Immature natural killer cell (primary cell): Measurements from ENCODE around the gene TMEM255A. TPM values are rescaled to one million over a fixed set of nuclear protein-coding genes. Genes with fewer than 3 reads are reported as not detected.

Experiments used
- DNase-seq, 3 donors: peaks; one replicate each; pipeline ENCODE4 v3.0.0; 2022; ENCODE audit warnings: mixed read lengths in 1 of 3
- H3K27ac Mint-ChIP-seq, 6 donors: one replicate each; pipeline ENCODE4 v1.8.0; 2020; ENCODE audit warnings: mixed read lengths in 6 of 6, mild to moderate bottlenecking in 5 of 6, inconsistent platforms in 4 of 6, moderate library complexity in 3 of 6
- H3K27me3 Mint-ChIP-seq, 3 donors: one replicate each; pipeline ENCODE4 v1.8.0; 2020 to 2021; ENCODE audit warnings: low read depth in 3 of 3, mild to moderate bottlenecking in 3 of 3, mixed read lengths in 3 of 3, moderate library complexity in 3 of 3, inconsistent platforms in 1 of 3
- H3K36me3 Mint-ChIP-seq, 3 donors: one replicate each; pipeline ENCODE4 v1.8.0; 2020; ENCODE audit warnings: mixed read lengths in 3 of 3, inconsistent platforms in 2 of 3, mild to moderate bottlenecking in 2 of 3
- H3K4me1 Mint-ChIP-seq, 2 donors: one replicate each; pipeline ENCODE4 v1.8.0; 2020; ENCODE audit warnings: inconsistent platforms in 2 of 2, mild to moderate bottlenecking in 2 of 2, mixed read lengths in 2 of 2, moderate library complexity in 1 of 2
- H3K4me3 Mint-ChIP-seq, 5 donors: one replicate each; pipeline ENCODE4 v1.8.0; 2020; ENCODE audit warnings: mild to moderate bottlenecking in 5 of 5, mixed read lengths in 5 of 5, inconsistent platforms in 3 of 5, moderate library complexity in 3 of 5
- H3K9me3 Mint-ChIP-seq, 6 donors: one replicate each; pipeline ENCODE4 v1.8.0; 2020; ENCODE audit warnings: mild to moderate bottlenecking in 6 of 6, mixed read lengths in 6 of 6, inconsistent platforms in 4 of 6, moderate library complexity in 3 of 6
- polyA plus RNA-seq, 3 donors: library from polyadenylated mRNA; unstranded; fragments of 300-500 nt; fragmentation: Illumina TruSeq; gene quantifications; one replicate each; pipeline ENCODE4 v1.2.3, GENCODE V29; 2021

Gene TMEM255A
- polyA plus RNA-seq, 3 donors from 2014 or later = 0.96 to 4.0 TPM; not detected in 1

DNA sequence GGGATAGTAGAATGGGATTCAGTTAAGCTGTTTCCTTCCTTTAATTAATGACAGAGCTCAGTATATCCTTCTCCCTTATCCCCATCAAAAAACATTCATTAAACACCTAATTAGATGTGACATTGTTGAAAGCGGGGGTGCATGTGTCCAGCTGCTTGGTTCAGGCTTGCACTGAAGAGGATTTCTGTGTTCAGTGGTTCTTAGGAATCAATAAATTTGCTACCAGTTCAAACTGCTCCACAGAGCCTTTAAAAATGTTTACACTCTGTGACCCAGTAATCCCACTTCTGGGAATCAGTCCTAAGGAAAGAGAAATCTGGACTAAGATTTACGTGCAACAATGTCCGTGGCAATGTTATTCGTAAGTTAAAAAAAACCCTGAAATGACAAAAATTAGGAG lies 7.2 kb upstream of the TMEM255A start:
- Mint-ChIP-seq H3K36me3 (no peaks in the 10 kb centered on the region), H3K27ac (no peak overlapping the region), H3K4me3 (no peak overlapping the region), H3K9me3 (no peaks in the 10 kb centered on the region), H3K27me3 (peaks cover 2 to 6% (median 3%) of the 10 kb centered on the region in 3 donors), H3K4me1 (no peaks in the 10 kb centered on the region)
- no peak for DNase-seq

DNA sequence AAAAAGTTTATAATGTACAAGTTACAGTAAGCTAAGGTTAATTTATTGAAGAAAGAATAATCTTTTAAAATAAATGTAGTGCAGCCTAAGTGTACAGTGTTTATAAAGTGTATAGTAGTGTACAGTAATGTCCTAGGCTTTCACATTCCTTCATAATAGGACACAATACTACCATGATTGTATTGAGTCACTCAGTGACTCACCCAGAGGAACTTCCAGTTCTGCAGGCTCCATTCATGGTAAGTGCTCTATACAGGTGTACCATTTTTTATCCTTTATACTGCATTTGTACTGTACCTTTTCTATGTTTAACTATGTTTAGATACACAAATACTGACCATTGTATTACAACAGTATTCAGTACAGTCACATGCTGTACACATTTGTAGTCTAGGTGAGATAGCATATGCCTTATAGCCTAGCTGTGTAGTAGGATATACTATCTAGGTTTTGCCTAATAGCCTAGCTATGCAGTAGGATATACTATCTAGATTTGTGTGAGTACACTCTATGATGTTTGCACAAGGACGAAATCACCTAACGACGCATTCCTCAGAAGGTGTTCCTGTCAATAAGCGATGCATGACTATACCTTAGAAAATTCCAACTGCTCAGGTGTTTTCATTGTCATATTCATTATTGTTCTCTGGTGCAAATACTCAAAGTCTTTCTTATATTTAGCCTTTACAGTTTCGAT lies 5.5 kb upstream of the TMEM255A start:
- no peaks in the 10 kb centered on the region for H3K36me3 Mint-ChIP-seq
- DNase-seq = no peak
- peaks cover 0 to 14% (median 5%) of the 10 kb centered on the region in 3 donors for H3K27me3 Mint-ChIP-seq
- H3K9me3 Mint-ChIP-seq = no peaks in the 10 kb centered on the region
- H3K4me1 Mint-ChIP-seq = no peaks in the 10 kb centered on the region
- H3K4me3 Mint-ChIP-seq = no peak overlapping the region
- H3K27ac Mint-ChIP-seq = no peak overlapping the region

DNA sequence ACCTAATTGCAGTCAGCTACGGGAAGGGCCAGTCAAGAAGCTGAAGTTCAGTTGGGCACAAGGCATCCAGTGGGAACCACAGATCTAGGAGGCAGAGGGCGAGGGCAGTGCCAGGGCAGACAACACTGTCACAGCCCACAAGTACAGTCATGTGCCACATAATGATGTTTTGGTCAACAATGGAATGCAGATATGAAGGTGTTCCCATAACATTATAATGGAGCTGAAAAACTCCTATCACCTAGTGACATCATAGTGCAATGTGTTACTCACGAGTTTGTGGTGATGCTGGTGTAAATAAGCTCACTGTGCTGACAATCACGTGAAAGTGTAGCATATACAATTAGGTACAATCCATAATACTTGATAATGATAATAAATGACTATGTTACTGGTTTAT lies 4.5 kb upstream of the TMEM255A start:
- no peaks in the 10 kb centered on the region for H3K36me3 Mint-ChIP-seq
- H3K9me3 Mint-ChIP-seq = no peaks in the 10 kb centered on the region
- DNase-seq = no peak
- peaks cover 1 to 2% of the 10 kb centered on the region in 2 donors for H3K4me1 Mint-ChIP-seq
- H3K27me3 Mint-ChIP-seq = peaks cover 0 to 13% (median 6%) of the 10 kb centered on the region in 3 donors
- H3K27ac Mint-ChIP-seq = no peak overlapping the region
- no peak overlapping the region for H3K4me3 Mint-ChIP-seq

DNA sequence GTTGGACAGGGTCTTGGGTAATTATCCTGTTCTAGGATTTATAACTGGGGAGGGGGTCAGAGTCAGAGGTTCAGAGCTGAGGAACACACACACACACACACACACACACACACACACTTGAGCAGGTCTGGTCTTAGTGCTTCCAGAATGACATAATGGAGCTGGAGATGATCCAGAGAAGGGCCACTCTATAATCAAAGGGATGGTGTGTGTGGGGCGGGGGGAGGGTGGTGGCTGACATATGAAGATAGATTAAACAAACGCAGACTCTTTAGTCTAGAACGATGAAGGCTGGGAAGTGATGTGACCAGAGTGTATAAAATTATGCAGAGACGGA lies 434 bp upstream of the TMEM255A start:
- no peak overlapping the region for H3K27ac Mint-ChIP-seq
- peaks cover 0 to 5% (median 0%) of the 10 kb centered on the region in 6 donors for H3K9me3 Mint-ChIP-seq
- peak overlapping the region in 2 of 5 donors; percentile 26 to 94 for H3K4me3 Mint-ChIP-seq
- H3K27me3 Mint-ChIP-seq = peaks cover 8 to 29% (median 26%) of the 10 kb centered on the region in 3 donors
- DNase-seq = no peak
- peaks cover 34 to 38% of the 10 kb centered on the region in 2 donors for H3K4me1 Mint-ChIP-seq
- H3K36me3 Mint-ChIP-seq = no peaks in the 10 kb centered on the region

DNA sequence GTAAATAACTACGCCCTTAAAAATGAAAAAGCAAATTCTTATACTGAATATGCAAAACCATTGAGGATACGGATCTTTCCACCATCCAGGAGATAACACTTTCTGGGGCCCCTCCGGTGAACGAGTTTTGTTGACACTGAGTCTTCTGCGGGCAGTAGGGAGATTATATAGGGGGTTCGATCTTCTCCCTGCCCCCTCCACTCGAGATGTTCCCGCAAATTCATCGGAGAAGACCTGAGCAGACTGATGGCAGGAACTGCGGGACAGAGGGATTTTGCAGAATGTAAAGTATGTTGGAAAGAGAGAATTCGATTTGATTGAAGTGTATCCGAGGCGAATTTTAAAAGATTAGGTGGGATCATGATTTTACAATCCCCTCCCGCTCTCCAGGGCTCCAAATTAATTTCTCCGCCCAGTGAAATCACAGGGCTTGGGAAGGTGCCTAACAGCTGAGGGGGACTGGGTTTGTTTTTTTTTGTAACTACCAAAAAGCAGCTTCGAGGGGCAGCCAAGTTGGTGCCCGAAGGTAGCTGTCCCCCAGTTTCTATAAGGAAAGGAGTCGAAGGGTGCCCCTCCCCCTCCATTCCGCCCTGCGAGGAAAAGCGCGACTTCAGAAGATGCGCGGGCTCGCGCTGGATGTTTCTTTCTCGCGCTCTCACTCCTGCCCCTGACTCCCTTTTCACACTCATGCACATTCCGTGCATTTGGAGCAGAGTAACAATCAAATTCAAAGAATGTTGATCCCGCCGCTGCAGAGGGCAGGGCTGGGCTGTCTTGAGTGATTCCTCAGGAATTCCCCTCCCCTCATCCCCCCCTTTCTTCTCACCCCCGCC lies 1.2 kb downstream of the TMEM255A start:
- Mint-ChIP-seq H3K4me1 (peaks cover 46 to 51% of the 10 kb centered on the region in 2 donors), H3K9me3 (peaks cover 0 to 5% (median 0%) of the 10 kb centered on the region in 6 donors), H3K27me3 (peaks cover 10 to 29% (median 26%) of the 10 kb centered on the region in 3 donors), H3K4me3 (peak overlapping the region; percentile 83 to 94 (median 92)), H3K27ac (peak overlapping the region; percentile 63 to 96 (median 93)), H3K36me3 (no peaks in the 10 kb centered on the region)
- DNase-seq = peak in 1 of 3 donors; percentile 21

DNA sequence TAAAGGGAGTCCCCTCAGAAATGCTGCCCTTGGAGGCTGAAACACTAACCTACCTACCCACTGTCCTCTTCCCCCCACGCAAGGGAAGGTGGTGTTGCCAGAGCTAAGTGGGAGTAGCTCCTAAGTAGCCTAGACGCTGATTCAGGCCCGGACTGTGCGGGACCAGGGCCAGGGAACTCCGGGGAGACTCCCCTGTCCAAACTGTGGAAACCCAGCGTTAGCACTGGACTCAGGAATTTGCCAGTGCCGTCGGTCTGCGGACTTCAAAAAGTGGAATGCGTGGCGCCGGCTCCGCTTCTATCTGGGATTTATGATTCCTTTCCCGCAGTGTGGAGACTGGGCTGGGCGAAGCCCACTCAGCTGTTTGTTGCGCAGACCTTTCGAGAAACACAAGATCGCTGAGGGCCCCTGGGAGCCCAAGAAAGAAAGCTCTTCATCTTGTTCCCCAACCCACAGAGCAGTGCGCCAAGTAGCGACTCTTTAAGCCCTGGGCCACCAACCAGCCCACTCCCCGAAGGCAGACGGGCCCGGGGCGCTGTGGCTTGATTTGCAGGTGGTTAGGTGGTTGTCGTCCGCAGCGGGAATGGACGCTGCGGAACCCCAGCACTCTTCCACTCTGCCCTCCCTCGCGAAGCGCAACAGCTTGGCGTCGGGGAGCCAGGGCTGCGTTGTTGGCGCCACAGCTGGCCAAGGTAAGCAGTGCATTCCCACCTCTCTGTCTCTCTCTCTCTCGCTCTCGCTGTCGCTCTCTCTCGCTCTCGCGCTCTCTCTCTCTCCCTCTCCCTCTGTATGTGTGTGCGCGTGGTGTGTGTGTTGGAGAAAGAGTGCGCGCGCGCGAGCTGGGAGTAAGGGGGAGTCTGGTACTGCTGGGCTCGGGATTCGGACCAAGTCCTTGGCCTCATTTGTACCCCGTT lies 2.0 kb downstream of the TMEM255A start:
- peaks cover 10 to 29% (median 25%) of the 10 kb centered on the region in 3 donors for H3K27me3 Mint-ChIP-seq
- peak overlapping the region; percentile 83 to 94 (median 92) for H3K4me3 Mint-ChIP-seq
- peaks cover 0 to 5% (median 0%) of the 10 kb centered on the region in 6 donors for H3K9me3 Mint-ChIP-seq
- peaks cover 51 to 59% of the 10 kb centered on the region in 2 donors for H3K4me1 Mint-ChIP-seq
- H3K27ac Mint-ChIP-seq = peak overlapping the region; percentile 63 to 96 (median 93)
- no peaks in the 10 kb centered on the region for H3K36me3 Mint-ChIP-seq
- peak; percentile 73 to 84 (median 81) for DNase-seq

DNA sequence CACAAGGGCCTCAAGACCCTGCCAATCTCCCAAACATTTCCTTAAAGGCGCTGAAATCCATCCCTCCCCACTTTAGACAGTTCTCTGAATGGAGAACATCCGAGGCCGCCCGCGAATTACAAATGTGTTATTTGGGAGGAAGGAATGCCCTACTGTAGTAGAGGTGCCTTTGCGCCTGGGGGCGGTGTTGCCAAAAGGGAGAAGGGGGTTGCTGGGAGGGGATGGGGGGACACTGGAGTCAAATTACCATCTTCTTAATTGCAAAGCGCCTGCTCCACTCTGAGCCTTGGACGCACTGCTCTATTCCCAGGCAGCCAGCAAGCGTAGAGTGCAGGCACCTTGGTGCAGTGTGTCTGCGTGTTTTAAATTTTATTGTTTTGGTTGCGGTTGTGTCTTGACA lies 2.7 kb downstream of the TMEM255A start:
- Mint-ChIP-seq H3K4me1 (peaks cover 57 to 66% of the 10 kb centered on the region in 2 donors), H3K27ac (no peak overlapping the region), H3K4me3 (peak overlapping the region in 4 of 5 donors; percentile 83 to 94 (median 90)), H3K9me3 (peaks cover 0 to 5% (median 0%) of the 10 kb centered on the region in 6 donors), H3K36me3 (no peaks in the 10 kb centered on the region), H3K27me3 (peaks cover 10 to 33% (median 25%) of the 10 kb centered on the region in 3 donors)
- no peak for DNase-seq

DNA sequence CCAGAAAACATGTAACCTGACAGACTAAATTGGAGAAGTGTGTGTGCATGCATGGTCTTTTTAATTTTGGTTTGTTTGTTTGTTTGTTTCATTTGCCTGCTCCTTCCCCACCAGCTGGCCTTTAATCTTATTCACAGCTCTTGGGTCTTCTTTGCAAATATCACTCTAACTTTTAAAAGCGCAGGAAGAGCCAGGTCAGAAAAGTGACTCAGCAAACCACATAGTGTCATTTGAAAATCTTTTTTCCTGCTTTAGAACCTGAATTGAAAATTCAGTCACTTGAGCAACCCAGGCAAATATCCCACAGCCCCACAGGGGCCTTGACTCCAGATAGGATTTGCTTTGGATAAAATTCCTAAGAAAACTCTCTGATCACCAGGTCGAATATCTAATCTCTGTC lies 4.6 kb downstream of the TMEM255A start:
- H3K36me3 Mint-ChIP-seq = no peaks in the 10 kb centered on the region
- peak overlapping the region in 2 of 6 donors; percentile 25 to 66 for H3K27ac Mint-ChIP-seq
- peaks cover 0 to 5% (median 0%) of the 10 kb centered on the region in 6 donors for H3K9me3 Mint-ChIP-seq
- no peak for DNase-seq
- H3K4me1 Mint-ChIP-seq = peaks cover 76 to 85% of the 10 kb centered on the region in 2 donors
- H3K27me3 Mint-ChIP-seq = peaks cover 13 to 31% (median 28%) of the 10 kb centered on the region in 3 donors
- peak overlapping the region in 4 of 5 donors; percentile 12 to 56 (median 26) for H3K4me3 Mint-ChIP-seq

DNA sequence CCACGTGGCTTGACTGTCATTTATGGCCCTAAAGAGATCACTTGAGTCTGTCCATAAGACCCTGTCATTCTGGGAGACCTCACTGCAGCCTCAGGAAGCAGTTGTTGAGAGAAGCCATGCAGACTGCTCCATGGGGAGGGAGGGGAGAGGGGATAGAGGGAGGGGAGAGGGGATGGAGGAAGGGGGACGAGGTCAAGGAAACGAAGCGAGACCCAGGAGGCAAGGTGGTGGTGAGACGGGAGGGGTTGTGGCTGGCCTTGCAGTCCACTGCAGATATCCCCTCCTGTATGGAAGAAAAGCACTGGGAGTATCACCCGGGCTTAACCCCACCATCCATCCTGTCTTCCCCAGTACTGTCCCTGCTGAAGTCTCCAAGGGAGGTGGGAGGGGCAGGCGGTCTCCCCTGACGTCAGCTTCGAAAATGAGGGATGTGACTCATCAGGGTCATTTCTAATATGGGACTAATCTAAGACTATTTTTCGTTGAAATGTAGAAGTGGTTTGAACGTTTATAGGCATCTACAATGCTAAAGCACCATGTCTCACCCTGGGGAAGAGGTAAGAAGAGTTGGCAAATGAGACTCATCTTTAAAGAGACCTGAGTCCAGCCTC lies 5.6 kb downstream of the TMEM255A start:
- peaks cover 81 to 90% of the 10 kb centered on the region in 2 donors for H3K4me1 Mint-ChIP-seq
- no peak overlapping the region for H3K27ac Mint-ChIP-seq
- no peaks in the 10 kb centered on the region for H3K36me3 Mint-ChIP-seq
- peaks cover 0 to 5% (median 0%) of the 10 kb centered on the region in 6 donors for H3K9me3 Mint-ChIP-seq
- H3K27me3 Mint-ChIP-seq = peaks cover 13 to 30% (median 28%) of the 10 kb centered on the region in 3 donors
- no peak for DNase-seq
- H3K4me3 Mint-ChIP-seq = no peak overlapping the region

DNA sequence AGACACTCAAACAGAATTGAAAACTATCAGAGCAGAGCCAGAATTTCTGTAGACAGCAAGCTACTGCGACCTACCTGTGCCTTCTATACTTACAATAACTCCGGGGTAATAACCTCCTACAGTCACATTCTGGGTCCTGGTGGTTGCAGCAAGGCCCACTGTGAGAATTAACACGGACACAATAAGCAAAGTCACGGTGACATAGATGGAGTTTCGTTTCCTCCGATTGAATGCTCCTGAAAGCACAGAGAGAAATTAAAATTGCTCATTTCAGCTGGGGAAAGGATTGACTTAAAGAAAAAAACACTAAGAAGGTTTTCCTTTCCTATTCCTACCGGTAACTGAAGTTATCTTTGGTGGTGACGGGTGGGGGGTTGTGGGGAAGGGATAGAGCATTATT lies 7.0 kb downstream of the TMEM255A start:
- DNase-seq = no peak
- Mint-ChIP-seq H3K27me3 (peaks cover 7 to 17% (median 16%) of the 10 kb centered on the region in 3 donors), H3K27ac (peak overlapping the region in 2 of 6 donors; percentile 57 to 88), H3K4me1 (peaks cover 76 to 82% of the 10 kb centered on the region in 2 donors), H3K4me3 (no peak overlapping the region), H3K9me3 (no peaks in the 10 kb centered on the region), H3K36me3 (no peaks in the 10 kb centered on the region)

DNA sequence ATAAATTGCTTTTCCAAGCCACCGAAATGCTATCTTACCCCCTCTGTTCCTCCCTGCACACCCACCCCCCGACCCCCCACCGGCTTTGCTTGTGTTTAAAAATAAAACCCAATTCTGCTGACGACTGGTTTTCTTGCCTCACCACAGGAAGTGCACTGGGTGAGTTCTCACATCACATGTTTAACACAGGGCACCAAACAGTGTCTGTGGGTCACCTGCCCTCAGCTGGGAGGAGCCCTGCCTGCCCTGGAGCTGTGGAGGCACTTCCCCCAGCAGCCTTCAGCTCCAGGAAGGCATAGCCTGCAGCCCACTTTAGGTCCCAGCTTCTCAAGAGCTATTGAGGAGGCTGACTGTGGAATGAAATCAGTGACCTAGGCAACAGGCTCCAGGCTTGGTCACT lies 8.8 kb downstream of the TMEM255A start:
- Mint-ChIP-seq H3K27ac (peak overlapping the region; percentile 73 to 92 (median 82)), H3K36me3 (no peaks in the 10 kb centered on the region), H3K27me3 (peaks cover 7 to 9% (median 8%) of the 10 kb centered on the region in 3 donors), H3K9me3 (no peaks in the 10 kb centered on the region), H3K4me1 (peaks cover 67 to 68% of the 10 kb centered on the region in 2 donors), H3K4me3 (peak overlapping the region; percentile 66 to 81 (median 69))
- DNase-seq = peak; percentile 65 to 77 (median 74)

DNA sequence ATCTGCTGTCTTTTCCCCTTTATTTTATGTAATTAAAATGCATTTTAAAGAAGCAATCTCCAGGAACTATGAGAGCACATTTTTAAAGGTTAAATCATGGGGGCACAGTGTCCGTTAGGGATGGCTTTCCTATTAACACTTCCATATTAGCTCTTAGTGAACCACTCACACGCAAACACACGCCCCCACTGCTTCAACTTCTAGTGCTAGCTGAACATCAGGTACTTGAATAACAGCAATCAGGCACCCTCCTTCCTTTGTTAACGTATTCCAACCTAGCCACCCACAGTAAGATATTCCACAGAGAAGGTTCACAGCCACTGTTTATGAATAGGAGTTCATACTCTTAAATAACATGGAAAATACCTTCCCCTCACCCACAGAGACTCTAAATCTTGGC lies 9.3 kb downstream of the TMEM255A start:
- peaks cover 7 to 9% (median 8%) of the 10 kb centered on the region in 3 donors for H3K27me3 Mint-ChIP-seq
- no peaks in the 10 kb centered on the region for H3K36me3 Mint-ChIP-seq
- DNase-seq = peak in 1 of 3 donors; percentile 7
- H3K27ac Mint-ChIP-seq = peak overlapping the region; percentile 73 to 92 (median 82)
- H3K9me3 Mint-ChIP-seq = no peaks in the 10 kb centered on the region
- H3K4me3 Mint-ChIP-seq = peak overlapping the region; percentile 66 to 81 (median 69)
- H3K4me1 Mint-ChIP-seq = peaks cover 63 to 64% of the 10 kb centered on the region in 2 donors

DNA sequence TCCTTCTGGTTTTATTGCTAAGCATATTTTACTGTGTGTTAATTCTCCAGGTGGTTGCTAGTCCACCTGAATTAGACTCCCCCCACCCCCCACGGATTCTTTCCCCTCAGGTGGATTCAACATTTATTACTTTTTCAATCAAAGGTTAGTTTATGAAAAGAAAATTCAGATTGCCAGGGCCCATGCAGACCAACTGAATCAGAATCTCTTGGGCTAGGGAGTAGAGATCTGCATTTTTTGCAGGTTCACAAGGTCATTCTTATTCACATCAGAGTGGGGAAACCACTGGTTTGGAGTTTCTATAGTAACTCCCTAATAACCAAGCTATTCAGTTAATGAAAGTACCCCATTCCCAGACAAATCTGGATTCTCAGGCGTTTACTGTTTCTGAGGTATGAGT lies 9.8 kb downstream of the TMEM255A start:
- no peak for DNase-seq
- H3K27me3 Mint-ChIP-seq = peaks cover 7 to 9% (median 8%) of the 10 kb centered on the region in 3 donors
- H3K36me3 Mint-ChIP-seq = no peaks in the 10 kb centered on the region
- peak overlapping the region in 2 of 6 donors; percentile 45 to 88 for H3K27ac Mint-ChIP-seq
- H3K9me3 Mint-ChIP-seq = no peaks in the 10 kb centered on the region
- peaks cover 58 to 59% of the 10 kb centered on the region in 2 donors for H3K4me1 Mint-ChIP-seq
- H3K4me3 Mint-ChIP-seq = peak overlapping the region in 2 of 5 donors; percentile 66 to 67
